GM21360 (cell line): ENCODE results near the gene DCST1.
"Not testable (repeated sequence)": the region's sequence is repeated elsewhere in the genome, so short reads cannot be mapped to it uniquely, and the experiment has no call there.

Source experiments
- ATAC-seq: cut with Tn5 transposase; IDR thresholded peaks from one replicate; pipeline ENCODE4 v1.9.1; 2021; ENCODE audit warnings: mild to moderate bottlenecking, moderate library complexity; ENCODE audit not compliant: unreplicated experiment

Gene DCST1, protein sequence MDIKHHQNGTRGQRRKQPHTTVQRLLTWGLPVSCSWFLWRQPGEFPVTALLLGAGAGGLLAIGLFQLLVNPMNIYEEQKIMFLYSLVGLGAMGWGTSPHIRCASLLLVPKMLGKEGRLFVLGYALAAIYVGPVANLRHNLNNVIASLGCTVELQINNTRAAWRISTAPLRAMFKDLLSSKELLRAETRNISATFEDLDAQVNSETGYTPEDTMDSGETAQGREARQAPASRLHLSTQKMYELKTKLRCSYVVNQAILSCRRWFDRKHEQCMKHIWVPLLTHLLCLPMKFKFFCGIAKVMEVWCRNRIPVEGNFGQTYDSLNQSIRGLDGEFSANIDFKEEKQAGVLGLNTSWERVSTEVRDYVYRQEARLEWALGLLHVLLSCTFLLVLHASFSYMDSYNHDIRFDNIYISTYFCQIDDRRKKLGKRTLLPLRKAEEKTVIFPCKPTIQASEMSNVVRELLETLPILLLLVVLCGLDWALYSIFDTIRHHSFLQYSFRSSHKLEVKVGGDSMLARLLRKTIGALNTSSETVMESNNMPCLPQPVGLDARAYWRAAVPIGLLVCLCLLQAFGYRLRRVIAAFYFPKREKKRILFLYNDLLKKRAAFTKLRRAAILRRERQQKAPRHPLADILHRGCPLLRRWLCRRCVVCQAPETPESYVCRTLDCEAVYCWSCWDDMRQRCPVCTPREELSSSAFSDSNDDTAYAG

GRCh38 chr1:155033524-155033923 is at the start of gene DCST1, which contains the start of gene DCST2:
DCST1 (plus strand) TSS chr1:155033824; CDS start chr1:155034037, 213 bp downstream.
DCST2 (minus strand) TSS chr1:155033781; CDS start chr1:155033701, 80 bp downstream.
- ATAC-seq = no peak

DNA sequence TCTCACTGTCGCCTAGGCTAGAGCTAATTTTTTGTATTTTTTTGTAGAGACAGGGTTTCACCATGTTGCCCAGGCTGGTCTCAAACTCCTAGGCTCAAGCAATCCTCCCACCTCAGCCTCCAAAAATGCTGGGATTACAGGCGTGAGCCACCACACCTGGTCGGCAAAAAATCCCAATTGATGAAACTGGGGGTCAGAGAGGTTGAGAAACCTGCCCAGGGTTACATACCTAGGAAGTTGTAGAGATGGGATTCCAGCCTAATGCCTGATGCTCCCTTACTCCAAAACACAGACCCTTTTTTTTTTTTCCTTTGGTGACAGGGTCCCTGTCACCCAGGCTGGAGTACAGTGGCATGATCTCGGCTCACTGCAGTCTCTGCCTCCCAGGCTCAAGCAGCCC is 46.9 kb upstream of the DCST1 start:
- not testable (repeated sequence) for ATAC-seq

- ATAC-seq = no peak
Measured at GRCh38 chr1:154987326-154987725, 46.3 kb upstream of the DCST1 start.

DNA sequence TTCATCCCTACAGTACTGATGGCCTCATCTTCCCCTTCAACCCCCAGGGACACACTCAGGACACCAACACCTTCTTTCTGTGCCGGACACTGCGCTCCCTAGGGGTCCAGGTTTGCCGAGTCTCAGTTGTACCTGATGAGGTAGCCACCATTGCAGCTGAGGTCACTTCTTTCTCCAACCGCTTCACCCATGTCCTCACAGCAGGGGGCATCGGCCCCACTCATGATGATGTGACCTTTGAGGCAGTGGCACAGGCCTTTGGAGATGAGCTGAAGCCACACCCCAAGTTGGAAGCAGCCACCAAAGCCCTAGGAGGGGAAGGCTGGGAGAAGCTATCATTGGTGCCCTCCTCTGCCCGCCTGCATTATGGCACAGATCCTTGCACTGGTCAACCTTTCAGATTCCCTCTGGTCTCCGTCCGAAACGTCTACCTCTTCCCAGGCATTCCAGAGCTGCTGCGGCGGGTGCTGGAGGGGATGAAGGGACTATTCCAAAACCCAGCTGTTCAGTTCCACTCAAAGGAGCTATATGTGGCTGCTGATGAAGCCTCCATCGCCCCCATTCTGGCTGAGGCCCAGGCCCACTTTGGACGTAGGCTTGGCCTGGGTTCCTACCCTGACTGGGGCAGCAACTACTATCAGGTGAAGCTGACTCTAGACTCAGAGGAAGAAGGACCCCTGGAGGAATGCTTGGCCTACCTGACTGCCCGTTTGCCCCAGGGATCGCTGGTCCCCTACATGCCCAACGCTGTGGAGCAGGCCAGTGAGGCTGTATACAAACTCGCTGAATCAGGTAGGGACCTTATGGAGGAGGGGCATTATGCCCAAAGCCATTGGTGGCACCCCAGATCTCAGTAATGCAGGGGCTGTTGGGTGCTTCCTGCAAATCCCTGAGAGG is 45.3 kb upstream of the DCST1 start:
- ATAC-seq = no peak

DNA sequence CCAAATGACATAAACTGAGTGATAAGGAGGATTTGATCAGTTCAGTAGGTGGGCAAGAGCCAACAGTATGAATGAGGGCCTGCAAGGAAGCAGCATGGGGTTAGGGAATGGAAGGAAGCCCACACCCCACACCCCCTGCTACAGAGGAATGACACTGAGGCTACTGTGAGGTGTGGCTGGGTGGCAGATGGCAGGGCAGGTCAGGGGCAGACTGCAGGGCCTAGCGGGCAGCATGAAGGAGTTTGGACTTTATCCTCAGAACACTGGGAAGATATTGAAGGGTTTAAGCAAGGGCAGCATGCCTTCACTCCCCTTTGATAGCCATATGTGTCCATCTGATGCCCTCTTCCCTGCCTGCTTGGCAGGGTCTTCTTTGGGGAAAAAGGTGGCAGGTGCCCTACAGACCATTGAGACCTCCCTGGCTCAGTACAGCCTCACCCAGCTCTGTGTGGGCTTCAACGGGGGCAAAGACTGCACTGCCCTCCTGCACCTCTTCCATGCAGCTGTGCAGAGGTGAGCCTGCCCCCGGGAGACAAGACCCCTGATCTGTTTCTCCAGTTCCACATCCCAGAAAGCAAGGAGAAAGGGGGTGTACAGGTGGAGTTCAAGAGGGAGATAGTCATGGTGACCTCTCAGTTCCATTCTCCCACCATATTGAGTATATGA is 44.3 kb upstream of the DCST1 start:
- no peak for ATAC-seq

GRCh38 chr1:154990276-154990675 is 43.3 kb upstream of the DCST1 start:
- no peak for ATAC-seq

- ATAC-seq = no peak
Measured at GRCh38 chr1:154992721-154993571, 40.7 kb upstream of the DCST1 start.

- no peak for ATAC-seq
Measured at GRCh38 chr1:154993572-154994268, 39.9 kb upstream of the DCST1 start, which contains the start of gene LENEP. LENEP (plus strand) TSS chr1:154993586; CDS start chr1:154993608, 22 bp downstream.

- no peak for ATAC-seq
Measured at GRCh38 chr1:154994269-154994587, 39.4 kb upstream of the DCST1 start.

- no peak for ATAC-seq
Measured at GRCh38 chr1:154994591-154994990, 39.0 kb upstream of the DCST1 start.

GRCh38 chr1:154995301-154995983 is 38.2 kb upstream of the DCST1 start:
- ATAC-seq = not testable (repeated sequence)

- ATAC-seq = no peak
Measured at GRCh38 chr1:154996966-154997701, 36.5 kb upstream of the DCST1 start.

- no peak for ATAC-seq
Measured at GRCh38 chr1:154998201-154998780, 35.3 kb upstream of the DCST1 start.

DNA sequence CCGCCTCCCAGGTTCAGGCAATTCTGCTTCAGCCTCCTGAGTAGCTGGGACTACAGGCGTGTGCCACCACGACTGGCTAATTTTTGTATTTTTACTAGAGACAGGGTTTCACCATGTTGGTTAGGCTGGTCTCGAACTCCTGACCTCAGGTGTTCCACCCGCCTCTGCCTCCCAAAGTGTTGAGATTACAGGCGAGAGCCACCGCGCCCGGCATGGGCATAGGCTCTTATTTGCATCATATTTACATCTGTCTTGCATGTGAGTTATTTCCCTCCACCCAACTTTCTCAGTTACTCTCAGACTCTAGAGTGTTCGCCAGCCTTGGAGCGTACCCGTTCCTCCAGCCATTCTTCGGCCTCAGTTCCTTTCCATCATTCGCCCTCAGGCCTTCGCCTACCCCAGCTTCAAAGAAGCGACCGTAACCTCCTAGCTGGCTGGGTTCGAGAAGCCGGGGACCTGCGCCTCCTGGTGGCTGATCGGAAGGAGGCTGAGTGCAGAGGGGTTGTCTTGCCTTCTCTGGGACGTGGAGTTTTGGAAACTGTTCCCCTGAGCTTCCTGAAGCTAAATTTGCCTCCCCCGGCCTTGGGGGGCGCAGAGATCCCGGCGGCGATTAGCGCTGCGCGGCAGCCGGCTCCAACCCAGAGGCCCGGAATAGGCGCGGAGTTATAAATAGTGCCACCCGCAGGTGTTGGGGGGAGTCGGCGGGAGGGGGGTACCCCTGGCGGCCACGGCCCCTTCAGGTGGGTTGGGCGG is 34.6 kb upstream of the DCST1 start:
- ATAC-seq = no peak

GRCh38 chr1:154999571-155000410 is 33.8 kb upstream of the DCST1 start:
- no peak for ATAC-seq

- ATAC-seq = no peak
Measured at GRCh38 chr1:155000411-155000725, 33.3 kb upstream of the DCST1 start.
